HCT116 (cell line): ENCODE results near the gene TLE6.

Source experiments
- CEBPB ChIP-seq: IDR thresholded peaks from 2 replicates; pipeline ENCODE4 v1.6.1; 2012; ENCODE audit warnings: low read depth
- CTCF ChIP-seq, 3 experiments: fragments of 200-600 bp in 1 of 3; sonication (generic) in 1 of 3; IDR thresholded peaks in 2 of 3; conservative IDR thresholded peaks in 1 of 3; 2 replicates each; pipeline ENCODE4 v1.5.1; 2012 to 2017; ENCODE audit warnings: low read depth in 2 of 3, low read length in 2 of 3, antibody characterized with exemption in 1 of 3, borderline replicate concordance in 1 of 3, control low read depth in 1 of 3, mild to moderate bottlenecking in 1 of 3, mixed read lengths in 1 of 3, mixed run types in 1 of 3, moderate library complexity in 1 of 3; ENCODE audit not compliant: insufficient read depth in 1 of 3
- POLR2AphosphoS5 ChIP-seq: IDR thresholded peaks from 2 replicates; pipeline ENCODE4 v1.6.1; 2011; ENCODE audit warnings: mild to moderate bottlenecking, low read depth, low read length, moderate library complexity
- REST ChIP-seq: IDR thresholded peaks from 2 replicates; pipeline ENCODE4 v1.6.1; 2012; ENCODE audit warnings: low read depth

GRCh38 chr19:2976609-2977000, 759 bp upstream of the TLE6 start:
- no peak for TF ChIP-seq CTCF (IDR thresholded peaks at IDR 0.05 in 2 of 3, conservative IDR thresholded peaks at IDR 0.05 in 1 of 3; ENCODE audit: borderline replicate concordance in 1 of 3, insufficient read depth in 1 of 3, low read depth in 2 of 3, low read length in 2 of 3)
- no peak for TF ChIP-seq POLR2AphosphoS5
- TF ChIP-seq CEBPB: no peak
- no peak for TF ChIP-seq REST
